H9 (cell line): ENCODE measurements around the gene TRIM44. TPM values are rescaled to one million over a fixed set of nuclear protein-coding genes. Genes with fewer than 3 reads are reported as not detected.
A peak's percentile ranks its signal among the peaks of the same experiment; 100 is the strongest.

Experiments
- DNase-seq: peaks from one replicate; pipeline ENCODE4 v3.0.0-alpha.2; 2017
- H2AFZ ChIP-seq: one replicate; pipeline ENCODE4 v1.6.1; 2013; ENCODE audit warnings: mild to moderate bottlenecking, low read length, control low read depth, moderate library complexity
- H2AK5ac ChIP-seq: 2 replicates; pipeline ENCODE4 v1.6.1; 2013; ENCODE audit warnings: low read length, control low read depth, mixed read lengths; ENCODE audit not compliant: insufficient read length
- H2BK120ac ChIP-seq: one replicate; pipeline ENCODE4 v1.6.1; 2013; ENCODE audit warnings: low read depth, mild to moderate bottlenecking, low read length, control low read depth, inconsistent platforms; ENCODE audit not compliant: poor library complexity, severe bottlenecking
- H2BK12ac ChIP-seq: 2 replicates; pipeline ENCODE4 v1.6.1; 2013; ENCODE audit warnings: low read length, control low read depth, mixed read lengths, low read depth; ENCODE audit not compliant: insufficient read length
- H2BK15ac ChIP-seq: 2 replicates; pipeline ENCODE4 v1.6.1; 2013; ENCODE audit warnings: low read depth, low read length, control low read depth
- H2BK20ac ChIP-seq: one replicate; pipeline ENCODE4 v1.6.1; 2013; ENCODE audit warnings: low read depth, mild to moderate bottlenecking, low read length, control low read depth, inconsistent platforms; ENCODE audit not compliant: poor library complexity, severe bottlenecking
- H2BK5ac ChIP-seq: 2 replicates; pipeline ENCODE4 v1.6.1; 2013; ENCODE audit warnings: low read length, control low read depth, mixed read lengths; ENCODE audit not compliant: insufficient read length
- H3K14ac ChIP-seq: 2 replicates; pipeline ENCODE4 v1.6.1; 2013; ENCODE audit warnings: low read length, control low read depth; ENCODE audit not compliant: insufficient read depth
- H3K18ac ChIP-seq: 2 replicates; pipeline ENCODE4 v1.6.1; 2013; ENCODE audit warnings: low read depth, mild to moderate bottlenecking, mixed read lengths, low read length, control low read depth; ENCODE audit not compliant: insufficient read length
- H3K23ac ChIP-seq: 2 replicates; pipeline ENCODE4 v1.6.1; 2013; ENCODE audit warnings: low read length, control low read depth, mixed read lengths, low read depth; ENCODE audit not compliant: insufficient read length
- H3K23me2 ChIP-seq: 2 replicates; pipeline ENCODE4 v1.6.1; 2013; ENCODE audit warnings: low read depth, mild to moderate bottlenecking, mixed read lengths, low read length, control low read depth; ENCODE audit not compliant: insufficient read length, poor library complexity, severe bottlenecking
- H3K27ac ChIP-seq: 2 replicates; pipeline ENCODE4 v1.5.1; 2013; ENCODE audit warnings: low read length, control low read depth, mixed read lengths, low read depth; ENCODE audit not compliant: insufficient read length
- H3K27me3 ChIP-seq: 2 replicates; pipeline ENCODE4 v1.6.1; 2013; ENCODE audit warnings: low read length, control low read depth, inconsistent platforms; ENCODE audit not compliant: insufficient read depth
- H3K4ac ChIP-seq: 2 replicates; pipeline ENCODE4 v1.6.1; 2013; ENCODE audit warnings: low read depth, mild to moderate bottlenecking, control low read depth, inconsistent platforms, low read length, moderate library complexity
- H3K4me1 ChIP-seq: 2 replicates; pipeline ENCODE4 v1.6.1; 2013; ENCODE audit warnings: low read length, control low read depth, inconsistent platforms; ENCODE audit not compliant: insufficient read depth
- H3K4me2 ChIP-seq: 2 replicates; pipeline ENCODE4 v1.6.1; 2013; ENCODE audit warnings: low read length, control low read depth, mixed read lengths; ENCODE audit not compliant: insufficient read length, insufficient read depth
- H3K56ac ChIP-seq: 2 replicates; pipeline ENCODE4 v1.6.1; 2013; ENCODE audit warnings: low read depth, mild to moderate bottlenecking, mixed read lengths, low read length, control low read depth; ENCODE audit not compliant: insufficient read length
- H3K79me1 ChIP-seq: 2 replicates; pipeline ENCODE4 v1.6.1; 2013; ENCODE audit warnings: low read depth, mild to moderate bottlenecking, moderate library complexity, low read length, control low read depth, inconsistent platforms; ENCODE audit not compliant: insufficient read depth, poor library complexity, severe bottlenecking
- H3K79me2 ChIP-seq: 2 replicates; pipeline ENCODE4 v1.6.1; 2013; ENCODE audit warnings: low read length, control low read depth, inconsistent platforms; ENCODE audit not compliant: insufficient read depth
- H3K9ac ChIP-seq: 2 replicates; pipeline ENCODE4 v1.6.1; 2013; ENCODE audit warnings: low read length, control low read depth, mixed read lengths; ENCODE audit not compliant: insufficient read length; ENCODE audit errors: extremely low read depth
- H3K9me3 ChIP-seq: one replicate; pipeline ENCODE4 v1.6.1; 2013; ENCODE audit warnings: low read depth, low read length, inconsistent platforms; ENCODE audit not compliant: control insufficient read depth
- H3T11ph ChIP-seq: one replicate; pipeline ENCODE4 v1.6.1; 2013; ENCODE audit warnings: mild to moderate bottlenecking, low read length, control low read depth, inconsistent platforms
- H4K20me1 ChIP-seq: one replicate; pipeline ENCODE4 v1.6.1; 2013; ENCODE audit not compliant: control insufficient read depth, insufficient read length, insufficient read depth
- H4K5ac ChIP-seq: 2 replicates; pipeline ENCODE4 v1.6.1; 2013; ENCODE audit warnings: low read depth, mild to moderate bottlenecking, mixed read lengths, low read length, control low read depth; ENCODE audit not compliant: insufficient read length
- H4K8ac ChIP-seq: replicated peaks from 2 replicates; pipeline ENCODE4 v1.6.1; 2013; ENCODE audit warnings: low read length, control low read depth, mixed read lengths, low read depth; ENCODE audit not compliant: insufficient read length
- H4K91ac ChIP-seq: 2 replicates; pipeline ENCODE4 v1.6.1; 2013; ENCODE audit warnings: low read depth, mild to moderate bottlenecking, moderate library complexity, mixed read lengths, low read length, control low read depth; ENCODE audit not compliant: insufficient read length
- H3K27ac Mint-ChIP-seq, 3 experiments: 2 replicates in 2 of 3; 3 replicates in 1 of 3; pipeline ENCODE4 v1.8.0; 2020 to 2021; ENCODE audit warnings: mixed read lengths in 3 of 3, mild to moderate bottlenecking in 1 of 3, moderate library complexity in 1 of 3
- H3K27me3 Mint-ChIP-seq: 2 replicates; pipeline ENCODE4 v1.8.0; 2021; ENCODE audit warnings: low read depth, mild to moderate bottlenecking, moderate library complexity, mixed read lengths
- H3K36me3 Mint-ChIP-seq, 3 experiments: 2 replicates in 2 of 3; 3 replicates in 1 of 3; pipeline ENCODE4 v1.8.0; 2020 to 2021; ENCODE audit warnings: low read depth in 3 of 3, mixed read lengths in 3 of 3; ENCODE audit not compliant: insufficient read depth in 1 of 3
- H3K4me1 Mint-ChIP-seq, 2 experiments: 2 replicates each; pipeline ENCODE4 v1.8.0; 2020; ENCODE audit warnings: mixed read lengths in 2 of 2
- H3K4me3 Mint-ChIP-seq, 2 experiments: 2 replicates in 1 of 2; 3 replicates in 1 of 2; pipeline ENCODE4 v1.8.0; 2020 to 2021; ENCODE audit warnings: mild to moderate bottlenecking in 2 of 2, mixed read lengths in 2 of 2, moderate library complexity in 1 of 2
- H3K9me3 Mint-ChIP-seq, 2 experiments: 2 replicates in 1 of 2; 3 replicates in 1 of 2; pipeline ENCODE4 v1.8.0; 2020; ENCODE audit warnings: mild to moderate bottlenecking in 2 of 2, mixed read lengths in 2 of 2, moderate library complexity in 1 of 2
- CTCF ChIP-seq: fragments of 200-600 bp; sonication (generic); conservative IDR thresholded peaks from 3 replicates; pipeline ENCODE4 v1.8.0; 2021; ENCODE audit warnings: antibody characterized with exemption, mild to moderate bottlenecking
- WGBS: extraction: QIAGEN DNeasy Blood & Tissue Kit; methylation state at CpG from one replicate; pipeline ENCODE4 v1.1.7; 2013; ENCODE audit warnings: missing lambda C conversion rate, low lambda C conversion rate, mixed read lengths; ENCODE audit not compliant: insufficient read length; ENCODE audit errors: extremely low coverage; 5-methylcytosine and 5-hydroxymethylcytosine counted together
- total RNA-seq: library from RNA; stranded (reverse); gene quantifications from 2 replicates; pipeline ENCODE4 v1.2.1, GENCODE V29; 2021

Gene TRIM44
- total RNA-seq, 1 experiment from 2014 or later: 37.7 TPM

GRCh38 chr11:35852056-35852455 lies 189.5 kb downstream of the TRIM44 start:
- Histone ChIP-seq H3K79me2 (no peaks in the 10 kb centered on the region), H3T11ph (no peak overlapping the region), H3K23me2 (no peaks in the 10 kb centered on the region), H3K56ac (no peak overlapping the region), H3K9me3 (no peaks in the 10 kb centered on the region), H4K5ac (no peak overlapping the region), H4K20me1 (no peaks in the 10 kb centered on the region), H3K4ac (no peak overlapping the region), H3K27me3 (no peaks in the 10 kb centered on the region), H3K14ac (no peak overlapping the region; the same call in 1 of the 2 replicates), H2AFZ (no peak overlapping the region), H2BK15ac (no peak overlapping the region), H2BK120ac (no peak overlapping the region), H3K79me1 (no peaks in the 10 kb centered on the region), H2BK12ac (no peak overlapping the region), H4K91ac (no peak overlapping the region), H4K8ac (no peak overlapping the region), H2BK5ac (no peak overlapping the region), H3K27ac (no peak overlapping the region), H3K4me2 (no peak overlapping the region), H3K4me1 (no peaks in the 10 kb centered on the region), H2BK20ac (no peak overlapping the region), H3K9ac (no peak overlapping the region), H3K18ac (no peak overlapping the region), H3K23ac (no peak overlapping the region), H2AK5ac (no peak overlapping the region)
- no peaks in the 10 kb centered on the region for H3K9me3 Mint-ChIP-seq
- WGBS: no CpG with 5 or more reads among the region's 6 CpGs
- no peaks in the 10 kb centered on the region for H3K36me3 Mint-ChIP-seq
- peaks cover 5% of the 10 kb centered on the region for H3K27me3 Mint-ChIP-seq
- H3K4me1 Mint-ChIP-seq: peaks cover 14 to 21% of the 10 kb centered on the region in 2 experiments
- no peak for TF ChIP-seq CTCF
- no peak for DNase-seq
- peak overlapping the region in 2 of 3 experiments; percentile 4 to 56; a peak in 2 of 7 replicates for H3K27ac Mint-ChIP-seq
- H3K4me3 Mint-ChIP-seq: no peak overlapping the region
